Measurements from ENCODE around the gene PTPRN2. TPM values are rescaled to one million over a fixed set of nuclear protein-coding genes. Genes with fewer than 3 reads are reported as not detected.

PTPRN2 gene
- total RNA-seq, 1 experiment from 2014 or later: 2.1 TPM

DNA sequence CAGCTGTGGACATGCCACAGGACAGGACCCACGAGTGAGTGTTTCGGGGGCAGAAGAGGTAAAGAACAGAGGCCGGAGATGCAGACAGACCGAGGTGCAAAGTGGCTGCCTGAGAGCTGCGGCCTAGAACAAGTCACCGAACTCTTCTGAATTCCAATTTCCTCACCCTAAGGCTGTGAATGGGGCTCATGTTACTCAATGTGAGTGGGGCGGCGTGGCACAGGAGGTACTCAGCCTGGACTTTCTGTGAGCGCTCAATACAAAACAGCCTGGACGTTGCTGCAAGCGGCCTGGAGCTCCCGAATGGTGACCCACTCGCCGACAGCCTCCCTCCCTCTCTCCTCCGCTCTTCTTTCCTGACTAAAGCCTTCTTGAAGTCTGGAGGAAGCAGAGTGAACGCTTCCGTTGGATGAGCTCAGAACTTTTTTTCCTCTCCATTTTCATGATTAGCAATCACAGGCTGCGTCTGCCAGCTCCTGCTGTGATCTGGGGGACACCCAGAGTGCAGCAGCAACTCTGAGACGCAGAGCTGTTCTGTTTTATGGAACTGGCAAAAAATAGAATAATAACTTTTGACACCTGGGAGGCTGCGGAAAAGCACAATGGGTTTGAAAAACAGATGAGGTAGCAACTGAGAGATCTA is 108.5 kb downstream of the PTPRN2 start:
- no peaks in the 10 kb centered on the region for H3K9me3 ChIP-seq (ENCODE audit: control insufficient read depth in 1 of 2, insufficient read depth in 1 of 2, low read depth in 1 of 2, low read length in 2 of 2)
- ChIA-PET POLR2A (no interaction called here), CTCF (no interaction called here), RAD21 (ENCODE audit: low non-redundant PET in 1 of 2, low total read pairs in 2 of 2, uncharacterized antibody in 2 of 2, unreplicated experiment in 2 of 2) (no interaction called here)
- H3K27ac ChIP-seq (ENCODE audit: low read depth, low read length): no peak overlapping the region
- no peak overlapping the region for H3K4me3 ChIP-seq (replicated peaks in 1 of 2; ENCODE audit: low read depth in 1 of 2, low read length in 2 of 2)
- ATAC-seq: no peak
- H4K20me1 ChIP-seq (ENCODE audit: insufficient read depth): no peaks in the 10 kb centered on the region
- no peak overlapping the region for H2AFZ ChIP-seq (ENCODE audit: low read depth, low read length, poor library complexity, severe bottlenecking)
- BruUV-seq (replicated peaks): no TSS peak
- H3K27me3 ChIP-seq (ENCODE audit: insufficient read depth, low read length): no peaks in the 10 kb centered on the region
- no peak overlapping the region for H3K9ac ChIP-seq (ENCODE audit: low read length)
- H3K9me2 ChIP-seq (ENCODE audit: insufficient read depth): no peaks in the 10 kb centered on the region
- TF ChIP-seq SIN3A (IDR thresholded peaks at IDR 0.05; ENCODE audit: low read depth) (no peak), EGR1 (IDR thresholded peaks at IDR 0.05; ENCODE audit: low read depth) (no peak), POLR2A (IDR thresholded peaks at IDR 0.05; ENCODE audit: borderline replicate concordance, extremely low read depth, insufficient read depth, insufficient read length) (no peak), ATF3 (IDR thresholded peaks at IDR 0.05) (no peak), ELF1 (IDR thresholded peaks at IDR 0.05; ENCODE audit: borderline replicate concordance, low read depth) (no peak), POLR2AphosphoS5 (IDR thresholded peaks at IDR 0.05; ENCODE audit: low read depth, low read length) (no peak), EZH2phosphoT487 (IDR thresholded peaks at IDR 0.05; ENCODE audit: borderline replicate concordance) (no peak), ZBTB33 (IDR thresholded peaks at IDR 0.05; ENCODE audit: extremely low read depth, insufficient replicate concordance, low read length) (no peak), ZFX (IDR thresholded peaks at IDR 0.05) (no peak), EZH2 (IDR thresholded peaks at IDR 0.05) (no peak), SRF (IDR thresholded peaks at IDR 0.05; ENCODE audit: low read depth) (no peak), REST (IDR thresholded peaks at IDR 0.05; ENCODE audit: low read depth) (no peak), CBX3 (IDR thresholded peaks at IDR 0.05; ENCODE audit: low read depth) (no peak), RAD21 (IDR thresholded peaks at IDR 0.05; ENCODE audit: low read depth) (no peak)
- TF ChIP-seq, protein P1, sequence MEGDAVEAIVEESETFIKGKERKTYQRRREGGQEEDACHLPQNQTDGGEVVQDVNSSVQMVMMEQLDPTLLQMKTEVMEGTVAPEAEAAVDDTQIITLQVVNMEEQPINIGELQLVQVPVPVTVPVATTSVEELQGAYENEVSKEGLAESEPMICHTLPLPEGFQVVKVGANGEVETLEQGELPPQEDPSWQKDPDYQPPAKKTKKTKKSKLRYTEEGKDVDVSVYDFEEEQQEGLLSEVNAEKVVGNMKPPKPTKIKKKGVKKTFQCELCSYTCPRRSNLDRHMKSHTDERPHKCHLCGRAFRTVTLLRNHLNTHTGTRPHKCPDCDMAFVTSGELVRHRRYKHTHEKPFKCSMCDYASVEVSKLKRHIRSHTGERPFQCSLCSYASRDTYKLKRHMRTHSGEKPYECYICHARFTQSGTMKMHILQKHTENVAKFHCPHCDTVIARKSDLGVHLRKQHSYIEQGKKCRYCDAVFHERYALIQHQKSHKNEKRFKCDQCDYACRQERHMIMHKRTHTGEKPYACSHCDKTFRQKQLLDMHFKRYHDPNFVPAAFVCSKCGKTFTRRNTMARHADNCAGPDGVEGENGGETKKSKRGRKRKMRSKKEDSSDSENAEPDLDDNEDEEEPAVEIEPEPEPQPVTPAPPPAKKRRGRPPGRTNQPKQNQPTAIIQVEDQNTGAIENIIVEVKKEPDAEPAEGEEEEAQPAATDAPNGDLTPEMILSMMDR (IDR thresholded peaks at IDR 0.05 in 2 of 3, conservative IDR thresholded peaks at IDR 0.05 in 1 of 3; ENCODE audit: borderline replicate concordance in 1 of 3, insufficient read depth in 1 of 3, low read depth in 2 of 3, low read length in 2 of 3): no peak
- TF ChIP-seq, protein P2, sequence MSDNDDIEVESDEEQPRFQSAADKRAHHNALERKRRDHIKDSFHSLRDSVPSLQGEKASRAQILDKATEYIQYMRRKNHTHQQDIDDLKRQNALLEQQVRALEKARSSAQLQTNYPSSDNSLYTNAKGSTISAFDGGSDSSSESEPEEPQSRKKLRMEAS (IDR thresholded peaks at IDR 0.05): no peak
- H3K36me3 ChIP-seq (ENCODE audit: control insufficient read depth in 1 of 2, insufficient read depth in 2 of 2, low read length in 2 of 2): no peaks in the 10 kb centered on the region
- no peaks in the 10 kb centered on the region for H3K4me1 ChIP-seq (ENCODE audit: control insufficient read depth in 1 of 2, insufficient read depth in 2 of 2, low read length in 2 of 2)
- DNase-seq (ENCODE audit: low read depth, low spot score): no peak
- no peaks in the 10 kb centered on the region for H3K79me2 ChIP-seq (ENCODE audit: insufficient read depth, low read length)
- intact Hi-C loops (cut with micrococcal nuclease): no loop called here
- H3K4me2 ChIP-seq (ENCODE audit: low read length): no peak overlapping the region
